NB4 (cell line): Measurements from ENCODE around the gene GAPDHS.

ENCODE experiments used
- POLR2A ChIP-seq: IDR thresholded peaks from 2 replicates; pipeline ENCODE4 v1.6.1; 2011; ENCODE audit warnings: mild to moderate bottlenecking; ENCODE audit not compliant: insufficient read length; ENCODE audit errors: extremely low read depth
- TF ChIP-seq, protein P1 (sequence below): IDR thresholded peaks from one replicate; pipeline ENCODE4 v1.5.1; 2012; ENCODE audit warnings: low read depth, low read length

DNA sequence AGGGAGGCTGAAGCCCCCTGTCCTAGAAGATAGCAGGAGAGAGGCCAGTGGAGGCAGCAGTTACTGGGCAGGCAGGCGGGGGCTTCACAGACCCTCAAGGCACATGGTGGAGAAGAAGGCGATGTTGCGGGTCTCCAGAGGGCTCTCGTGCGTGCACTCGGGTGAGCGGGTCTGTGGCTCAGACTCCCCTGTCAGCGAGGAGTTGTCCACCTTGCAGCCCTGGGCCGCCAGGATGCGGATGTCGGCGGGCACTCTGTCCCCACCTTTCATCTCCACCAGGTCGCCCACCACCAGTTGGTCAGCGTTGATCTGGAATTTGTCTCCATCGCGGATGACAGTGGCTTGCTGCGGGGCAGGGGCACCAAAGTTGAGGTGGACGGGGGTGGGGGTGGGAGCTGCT, 27.0 kb downstream of the GAPDHS start:
- TF ChIP-seq, protein P1, sequence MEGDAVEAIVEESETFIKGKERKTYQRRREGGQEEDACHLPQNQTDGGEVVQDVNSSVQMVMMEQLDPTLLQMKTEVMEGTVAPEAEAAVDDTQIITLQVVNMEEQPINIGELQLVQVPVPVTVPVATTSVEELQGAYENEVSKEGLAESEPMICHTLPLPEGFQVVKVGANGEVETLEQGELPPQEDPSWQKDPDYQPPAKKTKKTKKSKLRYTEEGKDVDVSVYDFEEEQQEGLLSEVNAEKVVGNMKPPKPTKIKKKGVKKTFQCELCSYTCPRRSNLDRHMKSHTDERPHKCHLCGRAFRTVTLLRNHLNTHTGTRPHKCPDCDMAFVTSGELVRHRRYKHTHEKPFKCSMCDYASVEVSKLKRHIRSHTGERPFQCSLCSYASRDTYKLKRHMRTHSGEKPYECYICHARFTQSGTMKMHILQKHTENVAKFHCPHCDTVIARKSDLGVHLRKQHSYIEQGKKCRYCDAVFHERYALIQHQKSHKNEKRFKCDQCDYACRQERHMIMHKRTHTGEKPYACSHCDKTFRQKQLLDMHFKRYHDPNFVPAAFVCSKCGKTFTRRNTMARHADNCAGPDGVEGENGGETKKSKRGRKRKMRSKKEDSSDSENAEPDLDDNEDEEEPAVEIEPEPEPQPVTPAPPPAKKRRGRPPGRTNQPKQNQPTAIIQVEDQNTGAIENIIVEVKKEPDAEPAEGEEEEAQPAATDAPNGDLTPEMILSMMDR = no peak
- TF ChIP-seq POLR2A = no peak
